ES-I3 (cell line): ENCODE data around the gene KCNIP4.

Experiments
- H3K36me3 ChIP-seq: 2 replicates; pipeline ENCODE4 v1.6.1; 2013; ENCODE audit warnings: mild to moderate bottlenecking, low read length, control low read depth, moderate library complexity; ENCODE audit not compliant: insufficient read depth
- H3K4me1 ChIP-seq: 2 replicates; pipeline ENCODE4 v1.6.1; 2013; ENCODE audit warnings: mild to moderate bottlenecking, control low read depth, low read length; ENCODE audit not compliant: insufficient read depth
- H3K9ac ChIP-seq: 2 replicates; pipeline ENCODE4 v1.6.1; 2013; ENCODE audit warnings: low read depth, mild to moderate bottlenecking, low read length, moderate library complexity
- H3K9me3 ChIP-seq: 2 replicates; pipeline ENCODE4 v1.6.1; 2013; ENCODE audit warnings: mild to moderate bottlenecking, low read length, moderate library complexity; ENCODE audit not compliant: control insufficient read depth, insufficient read depth

KCNIP4 gene

DNA sequence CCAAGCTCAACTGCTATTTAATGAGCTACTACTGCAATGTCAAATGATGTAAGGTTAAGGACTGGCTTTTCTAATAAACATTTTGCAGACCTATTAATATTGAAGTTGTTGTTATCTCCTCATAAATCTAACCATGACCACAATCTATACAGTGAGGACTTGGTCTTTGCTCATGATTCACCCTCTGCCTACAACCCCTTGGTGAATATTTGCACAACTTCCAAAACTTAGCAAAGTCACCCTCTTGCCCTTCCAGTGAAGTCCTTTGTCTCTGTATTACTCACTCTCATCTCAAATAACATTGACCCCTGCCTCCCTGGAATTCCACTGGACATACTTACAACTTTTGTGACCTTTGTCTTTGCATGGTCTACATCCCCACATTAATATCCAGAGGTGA lies 204.5 kb downstream of the KCNIP4 start:
- Histone ChIP-seq H3K4me1 (no peaks in the 10 kb centered on the region), H3K36me3 (no peaks in the 10 kb centered on the region), H3K9ac (no peak overlapping the region), H3K9me3 (no peaks in the 10 kb centered on the region)

DNA sequence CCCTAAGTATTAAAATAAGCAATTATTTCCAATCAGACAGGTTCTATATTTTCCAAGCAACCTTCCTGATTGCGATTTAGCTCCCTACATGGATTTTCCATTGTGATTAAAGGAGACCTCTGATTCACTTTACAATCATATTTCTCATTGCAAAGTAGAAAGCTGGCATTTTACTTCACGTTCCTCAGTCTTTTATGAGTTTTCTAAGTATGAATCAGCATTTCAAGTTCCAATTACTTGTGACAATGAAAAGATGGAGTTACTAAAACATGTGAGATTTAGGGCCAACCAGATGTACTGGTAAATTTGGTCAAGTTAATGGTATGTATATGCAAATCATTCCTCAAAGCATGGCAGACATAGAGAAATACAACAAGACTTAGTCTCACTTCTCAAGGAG lies 206.2 kb downstream of the KCNIP4 start:
- Histone ChIP-seq H3K36me3 (no peaks in the 10 kb centered on the region), H3K9ac (no peak overlapping the region), H3K9me3 (no peaks in the 10 kb centered on the region), H3K4me1 (no peaks in the 10 kb centered on the region)

DNA sequence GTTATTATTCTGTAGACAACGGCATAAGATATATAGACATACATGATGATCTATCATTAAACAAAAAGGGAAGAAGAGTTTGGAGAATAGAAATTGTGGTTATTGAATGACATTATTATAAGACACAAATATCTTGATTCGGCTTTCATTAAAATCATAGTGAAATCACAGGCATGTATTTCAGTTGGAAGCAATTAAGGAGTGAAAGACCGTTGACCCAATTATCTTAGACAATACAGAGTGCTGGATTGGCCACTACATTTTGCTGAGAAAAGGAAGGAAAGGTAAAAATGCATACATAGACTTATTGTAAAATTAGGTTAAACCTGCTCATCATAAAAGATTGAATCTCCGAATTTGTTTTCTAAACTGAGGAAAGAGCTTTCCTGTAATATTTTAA lies 209.8 kb downstream of the KCNIP4 start:
- Histone ChIP-seq H3K36me3 (no peaks in the 10 kb centered on the region), H3K4me1 (no peaks in the 10 kb centered on the region), H3K9me3 (no peaks in the 10 kb centered on the region), H3K9ac (no peak overlapping the region)

DNA sequence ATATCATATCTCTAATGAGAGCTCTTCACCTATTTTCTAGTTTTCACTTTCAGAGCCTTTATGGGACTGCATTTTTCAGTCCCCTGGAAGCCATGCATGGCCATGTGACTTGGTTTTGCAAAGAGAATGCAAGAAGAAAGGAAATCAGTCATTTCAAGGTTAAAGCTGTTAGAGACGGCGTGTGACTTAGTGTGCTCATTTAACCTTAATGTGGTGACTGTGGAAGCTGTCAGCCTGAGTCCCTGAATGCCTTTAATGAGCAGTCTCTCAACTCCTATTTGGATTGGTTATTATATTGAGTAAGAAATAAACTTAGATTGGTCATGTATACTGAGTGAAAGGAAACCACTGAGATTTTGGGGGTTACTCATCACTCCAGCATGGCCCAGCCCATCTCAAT lies 212.7 kb downstream of the KCNIP4 start:
- no peaks in the 10 kb centered on the region for H3K36me3 ChIP-seq
- no peaks in the 10 kb centered on the region for H3K4me1 ChIP-seq
- H3K9me3 ChIP-seq, result no peaks in the 10 kb centered on the region
- no peak overlapping the region for H3K9ac ChIP-seq

DNA sequence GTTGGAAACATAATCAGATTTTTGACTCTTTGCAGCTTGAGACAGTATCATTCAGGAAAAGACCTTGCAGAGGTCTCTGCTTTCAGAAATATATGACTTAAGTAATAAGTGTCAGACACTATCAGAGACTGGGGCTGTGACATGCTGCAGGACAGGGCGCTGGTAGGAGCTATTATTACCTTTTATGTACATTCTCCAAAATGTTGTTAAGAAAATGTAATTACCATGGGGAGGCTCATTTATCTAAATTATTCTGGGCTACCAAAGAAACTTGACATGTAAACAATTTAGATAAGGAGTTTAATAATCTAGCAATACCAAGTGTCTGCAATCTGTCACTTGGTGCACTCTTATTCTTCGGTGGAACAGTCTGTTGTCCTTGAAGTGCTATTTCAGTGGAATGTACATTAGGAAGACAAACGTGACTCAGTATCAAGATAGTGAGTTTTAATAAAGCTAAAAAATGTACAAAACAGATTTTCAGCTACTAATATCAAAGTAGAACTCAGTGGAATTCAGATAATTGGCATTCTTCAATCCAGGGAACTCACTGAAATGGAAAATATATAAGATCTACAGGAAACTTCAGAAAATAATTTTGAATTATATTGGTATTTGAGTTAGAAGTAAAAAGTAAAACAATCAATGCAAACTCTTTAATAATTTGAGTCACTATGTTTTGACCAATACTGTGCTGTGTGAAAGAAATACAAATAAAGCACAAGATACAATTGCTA lies 214.5 kb downstream of the KCNIP4 start:
- no peaks in the 10 kb centered on the region for H3K36me3 ChIP-seq
- H3K4me1 ChIP-seq, result no peaks in the 10 kb centered on the region
- H3K9ac ChIP-seq, result no peak overlapping the region
- H3K9me3 ChIP-seq, result no peaks in the 10 kb centered on the region

DNA sequence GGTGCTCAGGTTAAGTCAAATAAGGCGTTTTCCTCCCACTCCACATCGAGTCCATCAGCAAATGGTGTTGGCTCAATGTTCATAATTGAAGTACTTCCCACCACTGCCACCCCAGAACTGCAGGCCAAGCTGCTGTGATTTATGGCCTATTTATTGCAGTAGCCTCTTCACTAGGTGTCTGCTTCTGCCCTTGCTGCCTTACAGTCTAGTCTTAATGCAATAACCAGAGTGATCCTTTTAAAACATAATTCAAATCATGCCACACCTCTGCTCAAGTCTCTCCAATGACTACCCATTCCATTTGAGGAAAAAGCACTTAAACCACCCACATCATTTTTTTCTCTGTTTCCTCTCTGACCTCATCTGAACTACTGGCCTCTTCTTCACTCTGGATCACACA lies 220.3 kb downstream of the KCNIP4 start:
- Histone ChIP-seq H3K9ac (no peak overlapping the region), H3K4me1 (no peaks in the 10 kb centered on the region), H3K9me3 (no peaks in the 10 kb centered on the region), H3K36me3 (no peaks in the 10 kb centered on the region)

DNA sequence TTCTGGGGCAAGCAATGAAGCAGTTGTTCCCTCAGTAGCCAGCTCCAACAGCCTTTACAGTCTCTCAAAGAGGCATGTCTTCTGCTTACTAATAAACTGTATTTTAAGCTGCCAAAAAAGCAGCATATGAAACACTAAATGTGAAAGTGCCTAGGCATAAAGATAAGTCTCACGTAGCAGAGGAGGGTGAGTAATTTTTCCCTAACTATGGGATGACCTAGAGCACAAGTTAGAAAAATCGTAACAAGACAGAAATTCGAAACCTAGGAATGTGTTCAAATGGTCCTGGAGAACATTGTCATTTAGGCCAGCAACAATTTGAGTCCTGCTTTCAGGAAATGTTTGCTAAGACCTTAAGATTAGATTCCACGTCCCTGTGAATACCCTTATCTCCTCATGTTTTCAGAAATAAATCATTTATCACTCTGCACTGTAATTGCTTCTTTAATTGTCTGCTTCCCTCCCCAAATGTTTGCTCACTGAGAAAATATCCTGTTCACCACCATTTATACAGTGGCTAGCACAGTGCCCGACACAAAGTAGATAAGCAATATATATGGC lies 222.2 kb downstream of the KCNIP4 start:
- peaks cover 9% of the 10 kb centered on the region; the same call in 1 of the 2 replicates for H3K4me1 ChIP-seq
- H3K9me3 ChIP-seq, result no peaks in the 10 kb centered on the region
- no peak overlapping the region for H3K9ac ChIP-seq
- no peaks in the 10 kb centered on the region for H3K36me3 ChIP-seq

DNA sequence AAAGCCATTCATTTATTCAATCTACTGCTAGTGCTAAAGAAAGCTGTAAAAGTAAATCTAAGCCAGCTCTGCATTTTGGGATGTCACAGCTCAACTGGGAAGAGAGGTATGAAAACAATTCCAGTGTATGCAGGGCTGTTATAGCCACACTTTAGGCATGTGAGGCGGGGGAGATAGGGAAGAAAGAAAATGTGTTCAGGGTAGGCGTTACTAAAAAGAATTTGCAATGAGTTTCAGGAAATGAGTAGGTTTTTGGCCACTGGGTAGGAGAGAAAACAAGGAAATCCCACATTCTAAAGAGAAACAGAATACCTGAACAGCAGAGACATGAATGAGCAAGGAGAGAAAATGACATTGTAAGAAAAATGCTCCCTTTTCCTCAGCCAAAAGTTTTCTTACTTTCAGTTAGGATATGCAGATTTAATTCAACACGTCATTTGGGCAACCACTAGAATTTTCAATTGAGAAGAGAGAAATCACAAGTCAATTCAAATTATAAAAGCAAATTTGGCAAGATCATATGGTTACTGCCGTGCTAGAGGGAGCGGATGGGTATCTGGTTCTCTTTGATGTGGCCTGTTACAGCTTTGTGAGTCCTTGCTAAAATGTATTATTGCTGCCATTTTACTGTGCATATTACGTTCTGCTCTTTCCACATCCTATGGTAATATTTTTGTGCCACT lies 226.3 kb downstream of the KCNIP4 start:
- H3K36me3 ChIP-seq, result no peaks in the 10 kb centered on the region

DNA sequence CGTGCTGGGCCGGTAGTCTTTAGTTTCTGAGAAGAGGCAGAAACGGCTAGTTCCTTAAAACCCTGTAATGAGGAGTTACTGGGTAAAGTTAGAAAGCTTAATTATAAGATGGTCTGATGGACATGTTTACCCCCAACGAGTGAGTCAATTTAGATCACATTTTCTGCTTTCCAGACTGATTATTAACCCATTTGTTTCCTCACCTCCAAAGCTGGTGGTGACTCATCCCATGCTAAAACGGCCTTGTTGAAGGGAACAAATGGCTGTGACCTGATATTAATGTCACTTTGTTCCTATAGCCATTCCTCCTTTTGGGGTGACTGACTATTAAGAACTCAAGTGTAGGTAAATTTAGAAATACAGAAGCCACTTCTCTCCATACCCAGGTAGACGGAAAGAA lies 232.0 kb downstream of the KCNIP4 start:
- Histone ChIP-seq H3K9ac (no peak overlapping the region), H3K9me3 (no peaks in the 10 kb centered on the region), H3K4me1 (no peaks in the 10 kb centered on the region), H3K36me3 (no peaks in the 10 kb centered on the region)

More for the DNA sequence above, 226.3 kb downstream of the KCNIP4 start:
- Histone ChIP-seq H3K9me3 (no peaks in the 10 kb centered on the region), H3K4me1 (peaks cover 9% of the 10 kb centered on the region; the same call in 1 of the 2 replicates), H3K9ac (no peak overlapping the region)

DNA sequence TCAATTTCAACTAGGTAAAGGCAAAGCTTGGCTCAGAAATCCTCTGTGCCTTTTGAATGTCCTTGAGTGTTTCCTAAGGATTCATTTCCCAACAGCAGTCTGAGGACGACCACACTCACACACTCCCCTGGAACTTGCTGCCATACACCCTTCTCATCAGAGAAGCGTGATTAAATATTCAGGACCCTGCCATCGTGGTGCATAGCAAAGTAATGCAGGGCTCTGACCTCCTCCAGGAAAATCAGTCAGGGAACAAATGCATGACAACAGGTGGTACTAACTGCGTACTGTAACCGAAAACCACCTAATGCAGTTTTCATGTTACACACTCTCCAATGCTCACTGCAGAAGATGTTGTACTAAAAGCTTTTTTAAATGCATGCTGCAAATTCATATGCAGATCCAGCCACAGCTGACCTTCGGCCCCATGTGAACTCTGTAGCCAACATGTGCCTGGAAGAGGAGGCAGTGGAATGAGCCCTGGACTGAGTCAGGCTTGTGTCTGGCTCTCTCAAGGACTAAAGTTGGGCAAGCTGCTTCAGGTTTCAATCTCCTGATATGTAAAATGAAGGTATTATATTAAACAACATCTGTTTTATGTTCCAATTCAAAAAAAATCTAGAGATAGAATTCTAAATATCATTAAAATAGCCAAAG lies 238.3 kb downstream of the KCNIP4 start:
- Histone ChIP-seq H3K9ac (no peak overlapping the region), H3K4me1 (peaks cover 7% of the 10 kb centered on the region; the same call in 1 of the 2 replicates), H3K36me3 (no peaks in the 10 kb centered on the region), H3K9me3 (no peaks in the 10 kb centered on the region)

DNA sequence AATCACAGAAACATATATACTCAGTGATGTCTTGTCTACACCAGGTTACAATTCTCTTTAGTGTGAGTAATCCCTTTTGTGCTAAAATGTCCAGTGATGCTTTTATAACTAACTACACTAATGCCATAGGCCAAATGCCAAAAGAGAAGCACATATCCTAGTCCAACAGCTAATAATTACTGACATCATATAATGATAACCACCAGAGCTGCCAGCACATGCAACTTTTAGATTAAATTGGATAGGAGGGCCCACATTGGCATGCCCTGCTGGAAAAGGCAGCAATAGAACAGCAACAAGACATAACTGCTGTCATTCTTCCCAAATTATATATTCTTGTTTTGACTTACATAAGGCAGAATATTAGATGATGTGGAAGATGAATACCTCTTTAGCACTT lies 238.8 kb downstream of the KCNIP4 start:
- H3K9me3 ChIP-seq, result no peaks in the 10 kb centered on the region
- no peak overlapping the region for H3K9ac ChIP-seq
- no peaks in the 10 kb centered on the region for H3K36me3 ChIP-seq
- peaks cover 7% of the 10 kb centered on the region; the same call in 1 of the 2 replicates for H3K4me1 ChIP-seq

DNA sequence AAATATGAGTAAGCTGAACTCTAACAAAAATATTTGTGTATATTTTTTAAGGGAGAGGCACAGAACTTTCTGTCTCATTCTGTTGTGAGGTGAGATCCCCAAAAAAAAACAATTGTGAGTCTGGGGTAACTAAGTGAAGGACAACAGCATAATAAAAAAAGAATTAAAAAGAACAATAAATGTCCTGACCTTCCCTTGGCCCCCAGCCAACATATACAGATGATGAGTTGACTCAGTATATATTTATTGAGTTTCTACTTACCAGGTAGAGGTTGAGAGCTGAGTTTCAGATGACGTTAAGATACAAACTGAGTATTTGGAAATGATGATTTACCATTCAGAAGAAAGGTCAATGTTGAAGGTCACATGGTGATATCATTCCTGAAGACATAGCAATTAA lies 239.5 kb downstream of the KCNIP4 start:
- H3K9me3 ChIP-seq, result no peaks in the 10 kb centered on the region
- peaks cover 7% of the 10 kb centered on the region; the same call in 1 of the 2 replicates for H3K4me1 ChIP-seq

DNA sequence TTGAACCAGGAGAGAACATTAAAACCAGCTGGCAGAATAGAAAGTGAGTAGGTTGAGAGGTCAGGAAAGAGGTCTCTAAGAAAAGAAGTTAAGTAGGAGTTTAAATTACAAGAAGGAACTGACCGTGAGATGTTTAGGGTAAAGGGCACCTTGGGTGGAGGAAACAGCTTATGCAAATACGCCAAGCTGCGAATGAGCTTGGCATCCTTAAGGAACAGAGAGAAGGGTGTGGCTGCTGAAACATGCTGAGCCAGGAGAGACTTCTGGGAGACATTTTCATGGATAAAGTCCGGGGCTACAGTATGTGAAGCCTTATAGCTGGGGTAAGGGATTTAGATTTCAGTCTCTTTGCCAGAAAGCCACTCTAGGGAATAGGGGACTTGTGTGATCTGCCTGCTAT lies 249.1 kb downstream of the KCNIP4 start:
- Histone ChIP-seq H3K9ac (no peak overlapping the region), H3K9me3 (no peaks in the 10 kb centered on the region), H3K36me3 (no peaks in the 10 kb centered on the region), H3K4me1 (no peaks in the 10 kb centered on the region; the same call in 1 of the 2 replicates)

More for the DNA sequence above, 239.5 kb downstream of the KCNIP4 start:
- H3K9ac ChIP-seq, result no peak overlapping the region
- no peaks in the 10 kb centered on the region for H3K36me3 ChIP-seq

DNA sequence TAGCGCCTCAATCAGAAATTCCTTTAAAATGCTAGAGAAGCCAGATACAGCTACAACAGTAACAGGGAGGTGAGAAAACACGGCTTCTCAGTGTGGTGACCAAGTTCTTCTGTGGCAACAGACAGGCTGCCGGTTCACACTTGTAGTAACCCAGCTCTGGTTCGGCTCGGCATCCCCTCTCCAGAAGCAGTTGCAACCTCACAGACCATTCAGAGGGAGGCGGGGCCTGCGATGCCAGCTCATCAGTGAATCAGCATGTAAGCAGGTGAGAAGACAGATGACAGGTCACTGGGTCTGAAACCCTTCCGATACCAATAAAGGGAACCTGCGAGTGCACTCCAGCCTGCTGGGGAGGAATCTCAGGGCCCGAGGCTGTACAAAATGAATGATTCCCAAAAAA lies 251.0 kb downstream of the KCNIP4 start:
- Histone ChIP-seq H3K4me1 (no peaks in the 10 kb centered on the region; the same call in 1 of the 2 replicates), H3K36me3 (no peaks in the 10 kb centered on the region), H3K9ac (peak overlapping the region; percentile 33; the same call in 1 of the 2 replicates), H3K9me3 (no peaks in the 10 kb centered on the region)
